ENCODE measurements around the gene IGSF11.
A peak's percentile ranks its signal among the peaks of the same experiment; 100 is the strongest.
"Not testable (repeated sequence)": the region's sequence is repeated elsewhere in the genome, so short reads cannot be mapped to it uniquely, and the experiment has no call there.

Gene IGSF11, protein sequence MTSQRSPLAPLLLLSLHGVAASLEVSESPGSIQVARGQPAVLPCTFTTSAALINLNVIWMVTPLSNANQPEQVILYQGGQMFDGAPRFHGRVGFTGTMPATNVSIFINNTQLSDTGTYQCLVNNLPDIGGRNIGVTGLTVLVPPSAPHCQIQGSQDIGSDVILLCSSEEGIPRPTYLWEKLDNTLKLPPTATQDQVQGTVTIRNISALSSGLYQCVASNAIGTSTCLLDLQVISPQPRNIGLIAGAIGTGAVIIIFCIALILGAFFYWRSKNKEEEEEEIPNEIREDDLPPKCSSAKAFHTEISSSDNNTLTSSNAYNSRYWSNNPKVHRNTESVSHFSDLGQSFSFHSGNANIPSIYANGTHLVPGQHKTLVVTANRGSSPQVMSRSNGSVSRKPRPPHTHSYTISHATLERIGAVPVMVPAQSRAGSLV

DNA sequence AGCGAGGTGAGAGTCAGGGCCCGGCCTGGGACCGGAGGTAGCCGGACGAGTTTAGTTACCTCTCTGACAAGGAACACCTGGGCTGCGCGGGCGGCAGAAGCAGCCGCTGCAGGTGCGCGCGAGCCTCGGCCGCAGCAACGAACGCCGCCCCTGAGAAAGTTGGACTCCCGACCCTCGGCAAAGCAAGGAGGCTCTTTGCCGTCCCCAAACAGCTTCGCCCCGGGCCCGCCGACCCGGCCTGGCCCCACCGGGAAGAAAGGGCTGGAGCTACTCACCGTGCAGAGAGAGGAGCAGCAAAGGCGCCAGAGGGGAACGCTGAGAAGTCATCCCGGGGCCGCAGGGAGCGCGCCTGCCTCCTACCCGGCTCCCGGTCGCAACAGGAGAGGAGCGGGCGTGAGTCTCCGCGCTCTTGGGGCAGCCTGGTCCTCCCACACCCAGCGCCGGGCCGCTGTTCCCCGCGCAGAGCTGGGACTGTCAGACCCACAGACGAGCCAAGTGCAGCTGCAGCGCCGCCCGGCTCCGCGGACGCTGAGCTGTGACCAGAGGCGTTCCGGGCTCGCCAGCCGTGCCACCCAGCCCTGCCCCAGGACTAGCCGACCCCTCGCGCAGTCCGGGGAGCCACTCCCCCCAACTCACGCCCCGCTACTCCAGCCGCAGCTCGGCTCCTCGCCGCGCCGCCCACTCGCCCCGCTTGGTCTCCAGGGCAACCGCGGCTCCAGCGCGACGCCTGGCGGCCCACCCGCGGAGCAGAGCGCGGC is at the start of gene IGSF11:
IGSF11 (minus strand) TSS at position 591 of the 758 bp plus-strand sequence; CDS start at position 327, 264 bp downstream.
- peak; percentile 90 for DNase-seq

DNA sequence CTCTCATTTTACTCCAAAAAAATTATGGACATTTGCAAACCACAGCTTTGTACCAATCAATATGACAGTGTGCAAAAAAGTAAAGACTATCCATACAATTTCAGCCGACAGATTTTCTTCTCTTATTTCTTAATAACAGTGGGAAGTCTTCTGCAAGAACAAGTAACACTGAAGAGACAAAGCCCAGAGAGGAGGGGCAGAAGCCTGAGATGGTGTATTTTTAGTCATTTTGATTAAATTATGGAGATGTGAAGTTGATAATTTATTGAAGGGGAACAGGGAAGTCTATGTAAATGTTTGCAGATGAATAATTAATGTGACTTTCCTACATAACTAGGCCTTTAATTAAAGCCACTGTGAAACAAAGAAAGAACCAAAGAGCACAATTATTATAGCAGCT is 45.7 kb upstream of the IGSF11 start:
- DNase-seq, result no peak

DNA sequence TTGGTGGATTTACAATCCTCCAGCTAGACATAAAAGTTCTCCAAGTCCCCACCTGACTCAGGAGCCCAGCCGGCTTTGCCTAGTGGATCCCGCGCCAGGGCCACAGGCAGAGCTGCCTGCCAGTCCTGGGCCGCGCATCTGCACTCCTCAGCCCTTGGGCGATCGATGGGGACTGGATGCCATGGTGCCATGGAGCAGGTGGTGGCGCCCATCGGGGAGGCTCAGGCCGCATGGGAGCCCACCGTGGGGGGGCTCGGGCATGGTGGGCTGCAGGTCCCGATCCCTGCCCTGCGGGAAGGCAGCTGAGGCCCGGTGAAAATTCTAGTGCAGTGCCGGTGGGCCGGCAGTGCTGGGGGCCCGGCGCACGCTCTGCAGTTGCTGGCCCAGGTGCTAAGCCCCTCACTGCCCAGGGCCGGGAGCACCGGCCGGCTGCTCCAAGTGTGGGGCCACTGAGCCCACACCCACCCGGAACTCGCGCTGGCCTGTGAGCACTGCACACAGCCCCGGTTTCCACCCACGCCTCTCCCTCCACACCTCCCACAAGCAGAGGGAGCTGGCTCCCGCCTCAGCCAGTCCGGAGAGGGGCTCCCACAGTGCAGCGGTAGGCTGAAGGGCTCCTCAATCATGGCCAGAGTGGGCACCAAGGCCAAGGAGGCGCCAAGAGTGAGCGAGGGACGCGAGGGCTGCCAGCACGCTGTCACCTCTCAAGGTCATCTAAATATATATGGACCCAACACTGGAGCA is 38.8 kb upstream of the IGSF11 start:
- no peak for DNase-seq

DNA sequence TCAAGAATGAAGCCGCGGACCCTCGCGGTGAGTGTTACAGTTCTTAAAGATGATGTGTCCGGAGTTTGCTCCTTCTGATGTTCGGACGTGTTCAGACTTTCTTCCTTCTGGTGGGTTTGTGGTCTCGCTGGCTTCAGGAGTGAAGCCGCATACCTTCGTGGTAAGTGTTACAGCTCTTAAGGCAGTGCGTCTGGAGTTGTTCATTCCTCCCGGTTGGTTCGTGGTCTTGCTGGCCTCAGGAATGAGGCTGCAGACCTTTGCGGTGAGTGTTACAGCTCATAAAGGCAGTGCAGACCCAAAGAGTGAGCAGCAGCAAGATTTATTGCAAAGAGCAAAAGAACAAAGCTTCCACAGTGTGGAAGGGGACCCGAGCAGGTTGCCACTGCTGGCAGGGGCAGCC is 37.8 kb upstream of the IGSF11 start:
- not testable (repeated sequence) for DNase-seq

DNA sequence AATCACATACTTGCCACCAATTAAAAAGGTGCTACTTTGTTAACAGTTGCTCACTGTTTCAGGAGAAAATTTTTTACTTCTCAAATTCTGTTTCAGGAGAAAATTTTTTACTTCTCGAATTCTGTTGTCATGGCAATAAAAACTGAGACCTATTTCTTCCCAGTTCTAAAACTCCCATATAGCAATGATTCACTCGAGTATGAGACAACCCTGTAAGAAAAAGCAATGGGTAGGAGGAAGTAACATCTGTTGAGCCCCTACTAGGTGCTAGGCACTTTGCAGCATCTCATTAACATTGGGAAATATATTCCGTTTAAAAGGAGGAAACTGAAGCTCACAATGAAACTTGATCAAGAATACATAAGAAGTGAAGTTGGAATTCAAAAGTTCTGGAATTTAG is 35.1 kb upstream of the IGSF11 start:
- no peak for DNase-seq

DNA sequence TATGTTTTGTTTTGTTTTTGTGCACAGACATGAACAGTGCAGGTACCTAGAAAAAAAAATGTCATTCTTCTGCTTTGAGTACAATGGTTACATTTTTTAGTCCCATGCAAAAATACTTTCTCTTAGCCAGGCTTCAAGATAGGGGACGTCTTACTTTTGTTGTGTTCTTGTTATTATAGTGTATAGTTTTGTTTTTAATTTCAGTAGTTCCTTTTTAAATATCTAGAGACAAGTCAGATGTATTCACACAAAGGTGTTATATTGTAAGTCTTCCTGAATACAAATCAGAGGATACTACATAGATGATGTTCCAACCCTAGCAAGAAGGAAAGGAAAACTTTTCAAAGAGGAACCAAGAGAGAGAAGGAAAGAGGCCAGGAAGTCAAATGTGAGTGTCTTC is 28.8 kb upstream of the IGSF11 start:
- no peak for DNase-seq

DNA sequence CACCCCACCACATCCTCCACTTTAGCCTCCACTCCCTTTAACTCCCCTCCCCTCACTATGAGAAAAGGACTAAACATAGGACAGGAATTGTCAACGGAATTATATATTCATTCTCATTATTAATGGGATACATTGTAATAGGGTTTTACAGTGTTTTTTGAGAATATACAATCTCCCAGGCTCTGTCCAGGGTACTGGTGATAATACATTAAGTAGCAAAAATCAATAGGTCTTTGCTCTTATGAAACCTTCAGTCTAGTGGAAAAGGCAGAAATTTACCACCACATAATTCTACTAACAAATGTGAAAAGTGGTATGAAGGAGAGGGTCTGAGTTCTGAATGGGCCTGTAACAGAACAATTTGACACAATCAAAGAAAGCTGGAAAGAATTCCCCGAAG is 28.2 kb upstream of the IGSF11 start:
- no peak for DNase-seq

DNA sequence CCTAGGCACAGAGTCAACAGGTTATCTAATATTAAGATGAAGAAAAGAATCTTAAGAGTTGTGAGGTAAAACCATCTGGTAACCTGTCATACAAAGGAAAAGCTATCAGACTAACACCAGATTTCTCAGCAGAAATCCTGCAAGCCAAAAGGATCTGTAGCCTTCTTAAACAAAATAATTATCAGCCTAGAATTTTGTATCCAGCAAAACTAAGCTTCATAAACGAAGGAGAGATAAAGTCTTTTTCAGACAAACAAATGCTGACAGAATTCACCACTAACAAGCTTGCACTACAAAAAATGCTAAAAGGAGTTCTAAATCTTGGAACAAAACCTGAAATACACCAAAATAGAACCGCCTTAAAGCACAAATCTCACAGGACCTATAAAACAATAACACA is 9.9 kb upstream of the IGSF11 start:
- DNase-seq, result no peak

DNA sequence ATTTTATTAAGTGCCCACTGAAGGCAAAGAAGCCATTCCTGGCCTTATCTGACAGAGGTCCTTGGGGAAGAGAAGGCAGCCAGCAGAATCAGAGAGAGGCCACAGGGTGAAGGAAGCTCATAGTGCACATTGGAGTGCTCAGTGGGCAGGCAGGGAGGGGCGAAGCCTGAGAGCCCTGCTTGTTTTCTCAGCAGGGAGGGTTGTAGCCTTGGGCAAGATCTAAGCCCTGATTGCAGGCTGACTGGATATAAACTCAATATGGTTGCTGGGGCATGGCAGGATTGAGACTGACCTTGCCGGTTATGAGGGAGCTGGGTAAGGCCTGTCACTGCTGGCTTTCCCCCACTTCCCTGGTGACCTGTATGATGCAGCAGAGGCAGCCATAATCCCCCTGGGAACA is 7.5 kb upstream of the IGSF11 start:
- DNase-seq, result no peak

DNA sequence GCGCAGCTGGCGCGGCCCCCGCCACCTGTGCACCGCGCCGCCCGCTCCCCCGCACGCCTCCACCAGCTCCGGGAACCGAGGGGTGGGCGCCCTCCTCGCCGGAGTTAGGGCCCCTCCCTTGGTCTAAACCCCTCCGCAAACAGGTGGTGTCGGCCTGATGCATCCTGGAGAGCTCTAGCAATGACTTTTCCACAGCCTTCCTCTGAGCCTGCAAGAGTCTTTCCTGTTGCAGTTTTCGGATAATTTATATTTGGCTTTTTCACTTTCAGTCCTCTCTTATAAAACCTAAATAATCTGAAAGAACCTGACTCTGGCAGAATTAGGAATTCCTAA is 334 bp upstream of the IGSF11 start:
- no peak for DNase-seq

DNA sequence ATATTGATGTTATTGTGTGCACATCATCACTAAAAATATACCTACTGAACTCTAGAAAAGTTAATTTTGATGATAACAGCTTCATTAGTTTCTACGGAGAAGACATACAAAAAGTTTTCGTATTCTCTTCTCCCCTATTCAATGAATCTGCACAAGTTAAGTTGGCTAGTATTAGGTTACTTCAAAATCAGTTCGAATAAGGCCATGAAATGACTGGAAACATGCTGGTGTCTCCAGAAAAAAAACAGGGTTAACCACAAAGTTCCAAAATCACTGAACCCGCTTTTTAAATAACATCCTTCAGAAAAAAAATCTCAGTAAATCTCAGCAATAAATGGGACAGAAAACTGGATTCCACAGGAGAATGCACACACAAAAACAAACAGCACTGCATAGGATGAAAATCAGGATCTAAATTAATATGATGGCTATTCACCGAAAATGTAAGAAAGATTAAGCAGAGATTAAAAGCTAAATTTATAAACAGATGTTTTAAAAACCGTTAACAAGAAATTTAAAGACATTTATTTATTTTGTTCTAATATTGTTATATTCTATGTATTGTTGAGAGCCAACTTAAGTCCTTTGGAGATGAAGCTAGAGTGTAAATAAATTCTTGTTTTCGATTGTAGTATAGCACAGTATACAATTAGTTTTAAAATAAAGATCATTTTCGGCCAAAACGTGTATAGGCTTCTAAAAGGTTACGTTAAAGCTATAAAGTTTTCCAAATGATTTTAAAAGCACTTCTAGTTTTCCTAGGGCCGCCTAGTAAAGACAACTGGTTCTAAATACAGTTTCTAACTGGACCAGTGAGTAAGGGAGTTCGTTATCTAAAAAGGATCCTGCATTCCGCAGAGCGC is 1.0 kb downstream of the IGSF11 start:
- no peak for DNase-seq

DNA sequence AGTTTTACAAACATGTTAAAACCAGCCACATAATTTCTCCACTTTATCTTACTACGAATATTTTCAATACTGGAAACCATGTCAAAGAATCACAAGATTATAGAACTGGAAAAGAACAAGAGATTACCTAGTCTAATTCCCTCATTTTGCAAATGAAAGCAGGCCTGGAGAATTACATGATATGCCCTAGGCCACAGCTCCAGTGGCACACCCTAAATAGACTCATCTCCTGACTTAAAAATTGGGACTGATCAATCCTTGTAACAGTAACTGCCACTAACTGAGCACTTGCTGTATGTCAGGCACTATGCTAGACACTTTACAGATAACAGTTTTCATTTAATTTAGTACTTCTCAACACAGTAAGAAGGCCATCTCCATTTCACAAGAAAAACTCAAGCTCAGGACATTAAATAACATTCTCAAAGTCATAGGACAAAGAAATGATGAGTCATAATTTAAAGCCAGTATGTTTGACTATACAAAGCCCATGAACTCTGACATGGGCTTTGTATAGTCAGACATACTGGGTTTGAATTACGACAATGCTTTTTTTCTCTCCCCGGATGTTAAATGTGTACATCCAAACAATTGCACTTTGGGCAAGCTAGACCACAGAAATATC is 9.4 kb downstream of the IGSF11 start:
- no peak for DNase-seq

DNA sequence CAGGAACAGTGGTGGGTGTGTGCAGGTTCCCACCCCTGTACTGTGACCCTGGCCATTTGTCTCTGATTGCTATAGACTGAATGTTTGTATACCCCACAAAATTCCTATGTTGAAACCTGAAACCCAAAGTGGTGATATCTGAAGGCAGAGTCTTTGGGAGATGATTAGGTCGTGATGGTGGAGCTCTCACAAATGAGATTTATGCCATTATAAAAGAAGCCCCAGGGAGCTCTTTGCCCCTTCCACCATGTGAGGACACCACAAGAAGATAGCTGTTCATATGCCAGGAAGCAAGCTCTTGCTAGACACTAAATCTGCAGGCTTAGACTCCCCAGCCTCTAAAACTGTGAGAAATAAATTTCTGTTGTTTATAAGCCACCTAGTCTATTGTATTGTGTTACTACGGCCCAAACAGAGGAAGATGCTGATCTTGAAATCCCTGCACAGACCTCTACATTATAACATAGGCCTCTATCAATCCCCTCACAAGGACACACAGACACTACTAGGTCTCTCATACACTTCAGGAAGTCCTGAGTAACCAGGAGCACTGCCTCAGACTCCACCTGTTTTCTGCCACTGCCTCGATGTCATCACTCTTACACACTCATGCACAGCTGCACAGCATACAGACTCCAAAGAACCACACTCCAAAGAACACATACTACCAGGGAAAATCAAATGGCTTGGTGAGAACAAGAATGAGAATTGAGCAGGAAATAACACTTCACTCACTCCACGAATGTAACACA is 14.7 kb downstream of the IGSF11 start:
- no peak for DNase-seq

DNA sequence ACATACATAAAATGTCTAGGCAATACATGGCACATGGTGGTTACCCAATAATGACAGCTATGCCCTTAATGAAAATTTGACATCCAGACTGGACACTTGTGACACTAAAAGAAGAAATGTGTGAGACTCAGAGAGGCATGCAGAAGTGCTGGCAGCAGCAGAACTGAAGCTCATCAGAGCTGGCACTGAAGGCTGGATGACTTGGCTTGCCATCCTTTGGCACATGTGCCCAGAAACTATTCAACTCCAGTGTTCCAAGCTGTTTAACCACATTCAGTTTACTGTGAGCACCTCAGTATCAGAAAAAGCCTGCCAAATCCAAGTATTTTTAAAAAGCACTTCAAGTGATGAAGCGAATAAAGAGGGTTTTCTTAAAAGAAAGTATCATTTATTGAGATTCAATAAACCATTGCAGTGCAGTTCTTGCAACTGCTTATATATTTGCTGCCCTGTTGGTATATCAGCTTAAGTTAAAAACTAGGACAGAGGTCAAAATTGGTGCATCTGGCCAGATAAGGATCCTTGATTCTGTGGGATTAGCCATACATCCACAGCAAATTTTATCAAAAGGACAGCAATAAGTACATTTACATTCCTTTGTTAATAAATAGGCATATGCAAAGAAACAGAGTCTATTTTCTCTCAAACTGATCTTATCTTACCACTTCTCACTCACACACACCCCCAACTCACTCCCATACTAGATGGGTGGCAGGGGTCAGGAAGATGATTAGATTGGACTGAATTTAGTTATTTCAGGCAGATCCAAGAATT is 15.8 kb downstream of the IGSF11 start:
- DNase-seq, result no peak

DNA sequence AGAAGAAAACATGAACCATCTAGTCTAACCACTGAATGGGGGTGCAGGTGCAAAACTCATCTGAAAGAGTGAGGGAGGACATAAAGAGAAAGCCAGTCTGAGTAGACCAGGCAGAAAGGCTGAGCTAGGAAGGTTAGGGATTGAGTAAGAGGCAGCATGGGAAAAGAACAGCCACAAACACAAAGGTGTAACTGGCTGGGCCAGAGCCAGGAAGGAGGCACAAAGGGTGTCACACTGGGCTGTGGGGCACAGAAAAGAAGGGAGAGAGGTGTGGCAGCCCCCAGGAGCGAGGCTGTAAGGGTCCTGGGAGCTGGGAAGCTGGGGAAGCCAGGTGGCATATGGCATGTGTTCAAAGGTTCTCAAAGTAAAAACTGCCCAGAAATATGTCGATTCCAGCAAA is 18.7 kb downstream of the IGSF11 start:
- DNase-seq, result peak; percentile 49

DNA sequence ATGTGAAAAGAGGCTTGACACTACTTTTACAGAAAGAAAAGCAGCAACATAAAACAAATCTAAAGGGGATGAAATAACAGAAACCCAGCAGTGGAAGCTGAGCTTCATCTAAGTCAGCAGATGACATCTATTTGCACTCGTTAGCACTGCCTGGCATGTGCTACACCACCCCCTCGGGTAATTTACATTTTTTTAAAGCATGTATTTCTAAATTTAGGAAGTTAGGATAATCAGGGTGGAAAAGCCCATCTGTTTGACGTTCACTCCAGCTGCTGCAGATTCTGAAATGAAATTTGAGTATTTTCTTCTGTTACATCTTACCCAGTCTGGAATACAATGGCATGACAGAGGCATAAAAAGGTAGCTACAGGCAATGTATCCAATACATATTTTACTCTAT is 20.7 kb downstream of the IGSF11 start:
- peak; percentile 89 for DNase-seq

DNA sequence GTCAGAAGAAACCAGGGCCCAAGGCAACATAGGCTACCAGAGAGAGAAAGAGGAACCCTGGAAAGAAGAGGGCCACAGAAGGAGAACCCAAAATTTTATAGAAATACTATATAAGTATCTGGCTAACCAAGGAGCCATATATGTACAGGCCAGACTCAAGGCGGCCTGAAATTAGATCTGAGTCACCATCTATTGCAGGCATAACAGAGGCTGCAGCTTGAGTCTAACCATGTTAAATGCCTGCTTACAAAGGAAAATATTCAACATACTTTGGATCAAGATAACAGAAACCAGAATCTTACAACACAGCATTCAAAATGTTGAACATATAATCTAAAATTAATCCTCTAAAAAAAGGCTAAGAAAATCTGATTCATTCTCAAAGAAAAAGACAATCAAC is 23.1 kb downstream of the IGSF11 start:
- no peak for DNase-seq

DNA sequence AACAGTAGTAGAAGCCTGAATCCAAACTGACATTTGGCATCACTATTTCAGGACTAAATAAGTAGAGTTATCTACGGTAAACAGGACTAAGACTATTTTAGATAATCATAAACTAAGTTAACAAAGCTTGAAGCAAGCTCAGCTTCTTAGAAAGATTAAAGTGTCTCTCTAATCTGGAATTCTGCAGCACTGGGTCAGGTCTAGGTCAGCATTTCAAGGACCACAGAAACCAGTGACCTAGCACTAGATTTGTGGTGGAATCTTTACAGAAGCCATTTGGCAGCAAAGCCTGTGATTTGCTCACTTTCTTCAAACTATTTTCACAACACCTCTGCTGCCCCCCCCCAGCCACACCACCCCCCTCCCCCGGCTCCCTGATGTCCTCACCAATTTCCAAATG is 37.5 kb downstream of the IGSF11 start:
- DNase-seq, result no peak

DNA sequence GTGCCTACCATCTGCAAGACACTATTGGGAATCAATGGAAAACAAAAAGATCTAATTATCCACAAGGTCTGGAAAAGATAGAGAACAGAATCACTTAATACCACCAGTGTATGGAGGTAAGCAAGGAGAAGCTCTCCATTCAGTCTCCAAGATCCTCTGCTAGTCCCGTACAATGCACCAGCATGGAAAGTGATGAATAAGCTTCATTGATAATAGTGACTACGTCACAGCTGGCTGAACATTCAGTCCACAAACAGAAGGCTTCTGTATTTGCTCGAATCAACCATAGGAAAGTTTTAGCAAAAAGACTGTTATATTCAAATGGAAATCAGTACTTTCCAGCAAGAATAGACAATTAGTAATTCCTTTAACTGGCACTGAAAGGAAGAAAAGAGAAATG is 42.9 kb downstream of the IGSF11 start:
- DNase-seq, result no peak

DNA sequence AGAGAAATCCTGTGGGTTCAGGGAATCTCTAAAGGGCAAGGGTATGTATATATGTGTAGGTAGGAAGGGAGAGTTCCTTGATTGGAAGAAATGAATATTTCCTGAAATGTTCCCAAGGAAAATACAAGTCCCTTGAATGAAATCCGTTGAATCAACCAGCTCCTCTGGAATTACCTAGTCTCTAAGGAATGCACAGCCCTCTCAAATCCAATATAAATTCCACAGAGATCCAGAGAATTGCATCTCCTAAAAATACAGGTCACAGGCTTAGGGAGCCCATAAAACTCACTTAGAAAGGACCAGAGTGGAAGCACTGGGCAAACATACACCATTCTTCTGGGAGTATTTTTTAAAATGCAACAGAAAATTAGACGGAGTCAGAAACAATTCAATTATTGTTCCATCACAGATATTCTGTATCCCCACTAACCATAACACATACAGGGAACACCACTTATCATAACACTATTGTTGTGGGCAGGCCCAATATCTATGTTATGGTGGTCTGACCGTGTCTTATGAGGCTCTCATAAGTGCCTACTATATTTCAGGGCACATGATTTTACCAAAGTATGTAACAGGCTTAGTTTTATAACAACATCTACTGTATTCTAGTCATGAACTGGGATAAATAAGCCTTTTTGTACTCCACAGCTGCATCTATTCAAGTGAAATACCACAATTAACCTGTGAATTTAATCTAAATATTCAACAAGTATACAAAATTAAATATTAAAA is 43.7 kb downstream of the IGSF11 start:
- no peak for DNase-seq
